HL-60/S4 (cell line): ENCODE results near the gene SETD4.

Source experiments
- in situ Hi-C: fragments of 300-500 bp; cut with MboI; formaldehyde crosslinking; loops from 2 replicates; pipeline ENCODE4 v1.14.3; 2022; ENCODE audit warnings: low sequenced_read_pairs

The SETD4 gene

DNA sequence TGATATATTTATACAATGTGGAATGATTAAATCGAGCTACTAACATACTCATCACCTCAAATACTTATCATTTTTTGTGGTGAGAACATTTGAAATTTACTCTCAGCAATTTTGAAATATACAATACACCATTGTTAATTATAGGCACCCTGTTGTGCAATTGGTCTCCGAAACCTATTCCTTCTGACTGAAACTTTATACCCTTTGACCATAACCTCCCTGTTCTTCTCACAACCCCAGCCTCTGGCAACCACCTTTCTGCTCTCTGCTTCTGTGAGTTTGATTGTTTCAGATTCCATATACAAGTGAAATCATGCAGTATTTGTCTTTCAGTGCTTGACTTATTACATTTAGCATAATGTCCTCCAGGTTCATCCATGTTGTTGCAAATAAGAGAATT is 49.5 kb downstream of the SETD4 start:
- in situ Hi-C loops, result no loop called here

DNA sequence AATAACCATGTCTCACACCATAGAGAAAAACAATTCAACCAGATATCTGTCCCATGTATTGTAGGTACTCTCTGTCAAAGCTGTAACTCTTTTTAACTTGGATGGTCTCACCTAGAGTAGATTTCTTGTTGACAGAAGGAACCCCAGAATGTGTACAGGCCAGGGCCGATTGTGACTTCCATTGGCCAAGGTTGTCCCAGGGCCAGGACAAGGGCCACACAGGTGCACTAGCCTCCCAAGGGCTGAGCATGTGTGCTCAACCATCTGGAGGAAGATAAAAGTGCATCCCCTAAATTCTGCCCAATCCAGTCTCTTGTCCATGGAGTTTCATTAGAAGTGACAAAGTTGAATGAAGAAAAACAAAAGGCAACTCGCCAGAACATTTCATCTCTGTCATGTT is 51.8 kb downstream of the SETD4 start:
- in situ Hi-C loops, result no loop called here

DNA sequence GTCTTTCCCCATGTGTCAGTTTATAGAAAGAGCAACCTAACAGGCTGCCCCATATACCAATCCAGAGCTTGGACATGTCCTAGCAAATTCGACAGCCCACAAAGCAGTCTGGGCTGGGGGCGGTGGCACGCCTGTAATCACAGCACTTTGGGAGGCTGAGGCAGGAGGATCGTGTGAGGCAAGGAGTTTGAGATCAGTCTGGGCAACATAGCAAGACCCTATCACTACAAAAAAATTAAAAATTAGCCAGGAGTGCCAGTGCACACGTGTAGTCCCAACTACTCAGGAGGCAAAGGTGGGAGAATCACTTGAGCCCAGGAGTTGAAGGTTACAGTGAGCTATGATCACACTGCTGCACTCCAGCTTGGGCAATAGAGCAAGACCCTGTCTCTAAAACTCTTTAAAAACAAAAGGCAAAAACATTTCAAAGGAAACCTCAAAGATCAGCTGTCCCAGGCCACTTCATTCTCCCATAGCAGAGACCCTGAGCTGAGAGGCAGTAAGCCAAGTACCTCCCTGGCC is 54.4 kb downstream of the SETD4 start:
- in situ Hi-C loops, result no loop called here

DNA sequence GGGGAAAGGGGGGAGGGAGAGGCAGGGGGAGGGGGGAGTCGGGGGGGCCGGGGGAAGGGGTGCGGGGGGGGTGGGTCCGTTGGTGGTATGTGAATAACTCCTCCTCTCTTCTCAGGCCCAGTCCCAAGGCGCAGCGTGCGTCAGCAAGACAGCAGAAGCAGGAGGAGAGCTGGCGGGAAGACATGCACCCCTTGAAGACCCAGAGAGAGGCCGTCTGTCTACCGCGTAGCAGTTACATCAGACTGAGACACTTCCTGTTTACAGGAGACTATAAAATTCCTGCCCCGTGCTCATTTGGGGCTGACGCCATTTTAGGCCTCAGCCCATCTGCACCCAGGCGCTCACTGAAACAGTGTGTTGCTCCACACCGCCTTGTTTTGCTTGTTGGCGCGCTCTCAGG is 55.3 kb downstream of the SETD4 start:
- in situ Hi-C loops, result no loop called here

DNA sequence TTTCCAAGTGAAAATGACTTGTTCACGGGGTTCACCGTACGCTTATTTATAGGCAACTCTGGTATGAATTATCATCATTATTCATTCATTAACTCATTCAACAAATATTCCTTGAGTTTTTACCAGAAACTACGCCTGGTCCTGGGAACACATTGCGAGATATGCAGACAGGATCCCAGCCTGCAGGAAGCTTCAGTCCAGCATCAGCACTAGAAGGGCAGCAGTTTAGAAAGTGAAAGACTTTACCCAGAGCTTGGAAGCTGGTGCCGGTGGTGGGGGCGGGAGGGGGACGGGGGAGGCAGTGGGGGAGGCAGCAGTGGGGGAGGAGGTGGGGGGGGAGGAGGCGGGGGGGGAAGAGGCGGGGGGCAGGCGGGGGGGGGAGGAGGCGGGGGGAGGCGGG is 55.9 kb downstream of the SETD4 start:
- in situ Hi-C loops, result no loop called here

DNA sequence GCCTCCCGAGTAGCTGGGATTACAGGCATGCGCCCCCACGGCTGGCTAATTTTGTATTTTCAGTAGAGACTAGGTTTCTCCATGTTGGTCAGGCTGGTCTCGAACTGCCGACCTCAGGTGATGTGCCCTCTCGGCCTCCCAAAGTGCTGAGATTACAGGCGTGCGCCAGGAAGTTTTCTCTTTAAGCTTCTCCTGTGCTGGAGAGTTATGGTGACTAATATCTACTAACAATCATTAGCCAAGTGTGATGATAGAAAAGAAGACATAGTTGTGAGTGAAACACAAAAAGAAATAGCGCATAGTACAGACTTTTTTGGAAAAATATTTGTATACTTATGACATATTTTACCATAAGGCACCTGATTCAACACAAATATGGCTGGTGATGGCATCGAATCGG is 56.5 kb downstream of the SETD4 start:
- in situ Hi-C loops, result no loop called here

DNA sequence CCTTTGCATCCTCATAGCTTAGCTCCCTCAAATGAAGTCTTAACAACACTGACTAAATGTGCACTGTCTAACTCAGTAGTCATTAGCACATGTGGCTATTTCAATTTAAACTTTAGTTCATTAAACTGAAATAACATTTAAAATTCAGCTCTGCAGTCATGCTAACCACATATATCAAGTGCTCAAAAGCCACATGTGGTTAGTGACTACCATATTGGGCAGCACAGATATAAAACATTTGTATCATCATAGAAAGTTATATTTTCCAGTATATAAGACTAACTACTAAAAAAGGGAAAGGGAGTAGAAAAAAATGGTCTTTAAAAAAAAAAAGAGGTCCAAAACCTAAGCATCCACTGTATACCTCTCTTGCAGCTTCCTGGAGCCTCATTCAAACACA is 64.1 kb downstream of the SETD4 start:
- in situ Hi-C loops, result no loop called here

DNA sequence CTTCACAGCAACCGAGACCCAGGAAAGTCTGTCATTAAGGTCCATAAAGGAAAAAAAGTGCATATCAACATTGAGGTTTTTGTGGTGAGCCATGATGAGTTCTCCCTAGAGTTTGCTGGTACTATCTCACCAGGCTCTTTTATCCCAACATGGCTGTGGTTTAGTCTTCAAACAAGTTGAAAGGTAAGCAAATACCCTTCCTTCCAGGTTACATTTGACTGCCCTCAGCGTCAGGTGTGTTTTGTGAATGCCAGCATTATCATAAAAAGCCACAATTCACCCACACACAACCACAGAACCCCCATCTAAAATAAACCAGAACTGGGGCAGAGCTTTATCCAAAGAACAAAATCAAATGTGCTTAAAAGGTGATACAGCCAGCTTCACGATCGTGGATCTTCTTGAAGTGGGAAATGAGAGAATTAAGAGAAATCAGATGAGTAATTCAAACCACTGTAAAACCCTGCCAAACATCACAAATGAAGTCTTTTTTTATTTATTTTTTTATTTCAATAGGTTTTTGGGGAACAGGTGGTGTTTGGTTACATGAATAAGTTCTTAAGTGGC is 64.7 kb downstream of the SETD4 start:
- in situ Hi-C loops, result no loop called here

DNA sequence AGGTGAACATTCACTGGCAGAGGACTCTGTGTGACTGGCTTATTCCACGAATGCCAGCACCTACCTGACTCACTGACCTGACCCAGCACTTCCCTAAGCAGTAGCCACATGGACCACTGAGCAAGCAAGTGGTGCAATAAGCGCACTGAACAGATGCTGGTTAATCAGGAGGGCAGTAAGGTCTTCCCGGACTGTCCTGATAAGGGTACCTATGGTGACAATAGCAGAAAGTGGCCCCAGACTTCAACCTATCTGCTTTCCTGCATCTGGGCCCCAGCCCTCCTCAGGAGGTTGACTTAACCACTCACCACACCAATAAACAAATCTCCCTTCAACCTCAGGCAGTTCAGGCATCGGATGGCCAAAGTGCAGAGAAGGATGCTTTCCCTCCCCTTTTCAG is 65.7 kb downstream of the SETD4 start:
- in situ Hi-C loops, result no loop called here

DNA sequence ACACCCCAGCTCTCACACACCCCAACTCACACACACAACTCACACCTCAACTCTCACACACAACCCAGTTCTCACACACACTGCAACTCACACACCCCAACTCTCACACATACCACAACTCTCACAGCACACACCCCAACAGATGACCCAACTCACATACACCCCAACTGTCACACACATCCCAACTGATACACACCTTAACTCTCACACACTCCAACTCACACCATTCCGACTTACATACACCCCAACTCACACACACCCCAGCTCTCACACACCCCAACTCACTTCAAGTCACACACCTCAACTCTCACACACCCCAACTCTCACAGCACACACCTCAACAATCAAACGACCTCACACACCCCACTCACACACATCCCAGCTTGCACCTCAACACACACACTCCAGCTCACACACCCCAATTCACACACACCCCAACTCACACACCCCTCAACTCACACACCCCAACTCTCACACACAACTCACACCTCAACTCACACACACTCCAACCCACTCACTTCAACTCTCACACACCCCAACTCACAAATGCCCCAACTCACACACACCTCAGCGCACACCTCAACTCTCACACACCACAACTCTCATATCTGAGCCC is 66.3 kb downstream of the SETD4 start:
- in situ Hi-C loops, result no loop called here

DNA sequence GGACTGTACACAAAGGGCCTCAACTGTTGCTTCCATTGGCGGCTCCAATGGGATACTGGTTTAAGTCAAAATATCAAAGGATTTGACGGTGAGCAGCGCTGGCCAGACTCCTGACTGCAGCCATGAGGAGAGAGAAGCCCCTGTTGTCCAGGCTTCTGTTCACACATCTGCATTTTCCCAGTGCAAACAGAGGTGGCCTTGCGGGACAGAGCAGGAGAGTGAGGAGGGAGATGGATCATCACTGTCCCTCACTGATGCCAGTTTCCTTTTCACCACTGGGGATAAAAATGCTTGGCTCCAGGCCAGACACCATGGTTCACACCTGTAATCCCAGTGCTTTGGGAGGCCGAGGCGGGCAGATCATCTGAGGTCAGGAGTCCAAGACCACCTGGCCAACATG is 69.2 kb downstream of the SETD4 start:
- in situ Hi-C loops, result no loop called here

DNA sequence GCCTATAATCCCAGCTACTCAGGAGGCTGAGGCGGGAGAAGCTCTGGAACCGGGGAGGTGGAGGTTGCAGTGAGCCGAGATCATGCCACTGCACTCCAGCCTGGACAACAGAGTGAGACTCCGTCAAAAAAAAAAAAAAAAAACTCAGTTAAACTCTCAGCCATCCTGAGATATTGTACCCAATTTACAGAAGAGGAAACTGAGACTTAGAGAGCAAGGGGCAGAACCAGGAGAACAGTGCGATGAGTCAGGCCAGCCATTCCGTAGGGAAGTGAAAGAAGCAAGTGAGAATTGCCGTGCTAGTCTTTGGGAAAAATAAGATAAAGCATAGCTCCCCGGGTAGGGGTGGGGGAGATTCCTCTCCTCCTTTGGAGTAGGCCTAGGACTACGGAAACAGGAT is 69.7 kb downstream of the SETD4 start:
- in situ Hi-C loops, result no loop called here

DNA sequence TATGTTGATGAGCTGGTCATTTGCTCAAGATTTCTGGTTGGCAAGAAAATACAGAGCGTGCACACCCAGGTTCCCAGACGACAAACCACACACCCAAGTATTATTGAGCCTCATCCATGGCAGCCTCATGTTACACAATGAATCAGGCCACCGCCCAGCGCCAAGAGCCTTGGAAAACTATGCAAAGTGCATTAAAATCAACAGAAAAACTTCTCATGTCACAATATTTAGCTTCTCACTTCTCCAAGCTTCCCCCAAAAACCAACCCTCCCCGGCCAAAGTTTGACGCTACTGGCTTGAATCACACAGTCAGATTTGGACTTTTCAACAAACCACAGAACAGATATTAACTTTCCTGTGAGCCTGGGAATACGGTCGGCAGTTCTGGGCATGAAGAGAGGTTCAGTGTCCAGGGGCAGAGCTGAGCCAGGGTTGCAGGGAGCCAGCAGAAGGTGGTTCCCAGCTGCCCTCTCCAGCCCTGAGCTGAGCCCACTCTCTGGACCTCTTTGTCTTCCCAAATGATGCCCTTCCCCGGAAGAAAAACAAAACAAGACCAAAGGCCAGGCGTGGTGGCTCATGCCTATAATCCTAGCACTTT is 71.1 kb downstream of the SETD4 start:
- in situ Hi-C loops, result no loop called here

DNA sequence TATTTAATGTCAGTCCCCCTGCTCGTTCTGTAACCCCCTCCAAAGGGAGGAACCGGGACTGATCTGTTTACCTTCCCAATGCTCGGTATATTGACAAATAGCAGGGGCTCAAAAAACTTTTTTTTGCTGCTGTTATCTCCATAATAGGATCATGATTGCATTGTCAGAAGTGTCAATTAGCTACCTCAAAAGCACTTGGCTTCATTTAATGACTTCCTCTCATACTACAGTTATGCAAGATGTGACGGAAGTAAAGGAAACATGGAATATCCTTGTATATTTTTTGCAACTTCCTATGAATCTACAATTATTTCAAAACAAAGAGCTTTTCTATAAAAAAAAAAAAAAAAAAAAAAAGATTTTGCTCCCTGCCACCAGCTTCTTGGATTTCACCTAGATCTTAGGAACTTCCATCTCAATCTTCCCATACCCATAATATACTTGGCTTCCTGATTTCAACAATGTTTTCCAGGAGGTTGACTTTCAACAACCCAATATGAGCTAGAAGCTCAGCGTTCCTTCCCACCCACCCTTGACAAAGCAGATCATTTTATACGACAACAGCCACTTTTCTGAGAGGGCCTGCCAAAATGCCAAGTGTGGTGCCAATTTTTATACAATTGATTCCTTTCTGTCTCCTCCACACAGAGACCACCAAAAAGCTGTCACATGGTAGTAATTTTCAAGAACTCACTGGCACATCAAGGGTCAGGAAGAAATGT is 71.7 kb downstream of the SETD4 start:
- in situ Hi-C loops, result no loop called here

DNA sequence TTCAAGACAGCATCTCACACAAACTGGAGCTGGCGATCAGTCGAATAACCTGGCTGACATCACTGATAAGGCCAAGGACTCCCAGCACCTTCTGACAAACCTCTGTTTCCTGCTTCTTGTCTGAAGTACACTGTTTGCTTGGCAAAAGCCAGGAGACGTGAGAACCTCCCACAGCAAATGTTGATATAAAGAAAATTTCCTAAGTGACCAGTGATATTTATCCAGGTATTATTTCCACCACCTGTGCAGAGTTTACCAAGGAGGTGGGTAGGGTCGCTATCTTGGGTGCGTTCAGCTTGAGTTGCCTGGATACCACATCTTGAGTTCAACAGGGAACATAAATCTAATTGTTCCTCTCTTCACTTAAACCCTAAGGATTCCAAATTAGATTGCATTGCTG is 72.9 kb downstream of the SETD4 start:
- in situ Hi-C loops, result no loop called here

DNA sequence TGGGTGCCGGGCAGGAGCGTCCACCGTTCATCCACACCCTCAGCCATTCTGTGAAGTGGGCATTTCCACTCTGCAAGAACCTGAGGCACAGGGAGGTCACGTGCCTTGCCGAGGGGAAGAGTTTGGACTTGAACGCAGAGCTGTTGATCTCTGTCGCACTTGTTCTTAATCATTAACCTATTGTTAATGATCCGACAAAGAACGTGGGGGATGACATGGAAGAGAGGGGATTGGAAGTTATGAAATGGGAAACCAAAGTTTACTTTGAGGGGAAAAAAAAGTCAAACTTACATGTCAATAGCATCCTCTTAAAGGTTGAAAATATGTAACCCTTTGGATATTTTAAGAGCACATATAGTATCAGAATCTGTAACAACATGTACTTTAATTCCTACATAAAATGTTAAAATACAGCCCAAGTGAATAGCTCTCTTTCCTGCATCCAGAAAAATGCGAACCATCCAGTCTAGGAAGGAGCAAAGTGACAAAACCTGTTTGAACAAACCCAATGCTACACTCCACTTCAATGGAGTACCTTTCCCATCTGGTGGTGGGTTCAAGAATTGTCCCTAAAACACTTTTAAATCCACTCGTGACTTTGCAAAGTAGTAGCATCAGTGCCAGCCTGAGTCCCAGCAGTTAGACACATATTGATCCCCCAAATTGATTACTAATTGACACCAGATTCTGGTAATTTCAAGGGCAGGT is 75.5 kb downstream of the SETD4 start:
- in situ Hi-C loops, result no loop called here
